ENCODE results near the gene TNNT3. TPM values are rescaled to one million over a fixed set of nuclear protein-coding genes. Genes with fewer than 3 reads are reported as not detected.

Gene TNNT3
- total and polyA plus RNA-seq, 8 donors = 0.75 to 14.5 (median 3.1) TPM; not detected in 3

DNA sequence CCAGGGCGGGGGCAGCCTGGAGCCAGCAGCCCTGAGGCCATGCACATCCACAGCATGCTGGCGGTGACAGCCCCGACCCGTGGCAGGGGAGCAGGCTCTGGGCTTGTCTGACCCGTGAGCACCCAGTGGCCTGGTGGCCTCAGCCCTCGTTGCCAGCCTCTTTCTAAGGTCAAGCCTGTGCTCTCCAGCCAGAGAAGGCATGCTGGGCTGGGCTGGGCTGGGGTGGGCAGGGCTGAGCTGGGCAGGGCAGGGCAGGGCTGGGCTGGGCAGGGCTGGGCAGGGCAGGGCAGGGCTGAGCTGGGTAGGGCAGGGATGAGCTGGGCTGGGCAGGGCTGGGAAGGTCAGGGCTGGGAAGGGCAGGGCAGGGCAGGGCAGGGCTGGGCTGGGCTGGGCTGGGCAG, 67.5 kb downstream of the TNNT3 start:
- intact Hi-C loops (cut with DNase I; ENCODE audit: low total_unique reads) = no loop called here
- TF ChIP-seq POLR2AphosphoS5 (IDR thresholded peaks at IDR 0.05) (no peak), EP300 (IDR thresholded peaks at IDR 0.05) (no peak), POLR2A (IDR thresholded peaks at IDR 0.05) (no peak)
- TF ChIP-seq, protein P1, sequence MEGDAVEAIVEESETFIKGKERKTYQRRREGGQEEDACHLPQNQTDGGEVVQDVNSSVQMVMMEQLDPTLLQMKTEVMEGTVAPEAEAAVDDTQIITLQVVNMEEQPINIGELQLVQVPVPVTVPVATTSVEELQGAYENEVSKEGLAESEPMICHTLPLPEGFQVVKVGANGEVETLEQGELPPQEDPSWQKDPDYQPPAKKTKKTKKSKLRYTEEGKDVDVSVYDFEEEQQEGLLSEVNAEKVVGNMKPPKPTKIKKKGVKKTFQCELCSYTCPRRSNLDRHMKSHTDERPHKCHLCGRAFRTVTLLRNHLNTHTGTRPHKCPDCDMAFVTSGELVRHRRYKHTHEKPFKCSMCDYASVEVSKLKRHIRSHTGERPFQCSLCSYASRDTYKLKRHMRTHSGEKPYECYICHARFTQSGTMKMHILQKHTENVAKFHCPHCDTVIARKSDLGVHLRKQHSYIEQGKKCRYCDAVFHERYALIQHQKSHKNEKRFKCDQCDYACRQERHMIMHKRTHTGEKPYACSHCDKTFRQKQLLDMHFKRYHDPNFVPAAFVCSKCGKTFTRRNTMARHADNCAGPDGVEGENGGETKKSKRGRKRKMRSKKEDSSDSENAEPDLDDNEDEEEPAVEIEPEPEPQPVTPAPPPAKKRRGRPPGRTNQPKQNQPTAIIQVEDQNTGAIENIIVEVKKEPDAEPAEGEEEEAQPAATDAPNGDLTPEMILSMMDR (IDR thresholded peaks at IDR 0.05) = no peak
- Histone ChIP-seq H3K36me3 (no peaks in the 10 kb centered on the region), H3K27ac (no peak overlapping the region), H3K27me3 (no peaks in the 10 kb centered on the region), H3K4me1 (no peaks in the 10 kb centered on the region), H3K9me3 (no peaks in the 10 kb centered on the region), H3K4me3 (no peak overlapping the region)
- no peak for DNase-seq
- whole genome bisulfite sequencing, 5 donors = no CpG with 5 or more reads among the region's 6 CpGs

- no peak for DNase-seq
- Histone ChIP-seq H3K36me3 (no peaks in the 10 kb centered on the region), H3K9me3 (no peaks in the 10 kb centered on the region), H3K4me1 (no peaks in the 10 kb centered on the region), H3K27ac (no peak overlapping the region), H3K27me3 (no peaks in the 10 kb centered on the region), H3K4me3 (no peak overlapping the region)
- no peak for TF ChIP-seq POLR2AphosphoS5 (IDR thresholded peaks at IDR 0.05)
- TF ChIP-seq, protein P1 (IDR thresholded peaks at IDR 0.05) = no peak
- no peak for TF ChIP-seq EP300 (IDR thresholded peaks at IDR 0.05)
- no peak for TF ChIP-seq POLR2A (IDR thresholded peaks at IDR 0.05)
- intact Hi-C loops (cut with DNase I; ENCODE audit: low total_unique reads) = no loop called here
- WGBS, 5 donors = no CpG with 5 or more reads among the region's 11 CpGs
These were observed 68.7 kb downstream of the TNNT3 start for GRCh38 chr11:1988174-1988573.

Other genes starting within 250 kb of the TNNT3 start
- not detected for gene KRTAP5-6, start 222.5 kb upstream of the TNNT3 start, total RNA-seq
- not detected for gene KRTAP5-6, start 222.5 kb upstream of the TNNT3 start, polyA plus RNA-seq
- gene IFITM10, start 169.1 kb upstream of the TNNT3 start, total RNA-seq = under 1 TPM in 1 of 5 donors, not detected in 4; 0.72 TPM
- 1 to 10 TPM in 1 of 3 donors, under 1 TPM in 2; 0.19 to 1.1 (median 0.95) TPM for gene IFITM10, start 169.1 kb upstream of the TNNT3 start, polyA plus RNA-seq
- 100 to 1,000 TPM; 115 to 590 (median 210) TPM for gene CTSD, start 155.8 kb upstream of the TNNT3 start, total RNA-seq
- gene CTSD, start 155.8 kb upstream of the TNNT3 start, polyA plus RNA-seq = 100 to 1,000 TPM; 173 to 538 (median 529) TPM
- gene SYT8, start 84.7 kb upstream of the TNNT3 start, total RNA-seq = 10 to 100 TPM in 1 of 5 donors, 1 to 10 TPM in 1, under 1 TPM in 3; 0.72 to 13.4 (median 0.92) TPM
- 10 to 100 TPM in 1 of 3 donors, 1 to 10 TPM in 2; 1.7 to 77.3 (median 3.7) TPM for gene SYT8, start 84.7 kb upstream of the TNNT3 start, polyA plus RNA-seq
- 1 to 10 TPM in 1 of 5 donors, not detected in 4; 7.2 TPM for gene TNNI2, start 80.7 kb upstream of the TNNT3 start, total RNA-seq
- 10 to 100 TPM in 2 of 3 donors, under 1 TPM in 1; 0.93 to 23.4 (median 17.0) TPM for gene TNNI2, start 80.7 kb upstream of the TNNT3 start, polyA plus RNA-seq
- 10 to 100 TPM in 4 of 5 donors, 1 to 10 TPM in 1; 9.8 to 78.8 (median 46.8) TPM for gene LSP1, start 66.6 kb upstream of the TNNT3 start, total RNA-seq
- gene LSP1, start 66.6 kb upstream of the TNNT3 start, polyA plus RNA-seq = 100 to 1,000 TPM in 2 of 3 donors, 10 to 100 TPM in 1; 29.0 to 239 (median 155) TPM
- not detected for gene PRR33, start 27.8 kb upstream of the TNNT3 start, total RNA-seq
- gene PRR33, start 27.8 kb upstream of the TNNT3 start, polyA plus RNA-seq = under 1 TPM in 1 of 3 donors, not detected in 2; 0.03 TPM
- gene MRPL23, start 27.6 kb downstream of the TNNT3 start, total RNA-seq = 100 to 1,000 TPM in 2 of 5 donors, 10 to 100 TPM in 3; 14.0 to 281 (median 73.8) TPM
- 100 to 1,000 TPM; 114 to 317 (median 231) TPM for gene MRPL23, start 27.6 kb downstream of the TNNT3 start, polyA plus RNA-seq
- gene H19, start 78.1 kb downstream of the TNNT3 start, total RNA-seq = 1,000 to 10,000 TPM in 1 of 5 donors, 100 to 1,000 TPM in 1, 10 to 100 TPM in 3; 33.3 to 2,215 (median 50.9) TPM
- gene H19, start 78.1 kb downstream of the TNNT3 start, polyA plus RNA-seq = 100 to 1,000 TPM in 1 of 3 donors, 10 to 100 TPM in 2; 46.6 to 217 (median 58.0) TPM
- 100 to 1,000 TPM in 1 of 5 donors, 10 to 100 TPM in 3, 1 to 10 TPM in 1; 5.2 to 164 (median 29.2) TPM for gene IGF2, start 219.7 kb downstream of the TNNT3 start, total RNA-seq
- 1 to 10 TPM; 3.8 to 9.6 (median 5.2) TPM for gene IGF2, start 219.7 kb downstream of the TNNT3 start, polyA plus RNA-seq
- gene INS, start 241.5 kb downstream of the TNNT3 start, total RNA-seq = not detected
- 10 to 100 TPM in 1 of 3 donors, 1 to 10 TPM in 1, not detected in 1; 7.2 to 37.6 TPM for gene INS, start 241.5 kb downstream of the TNNT3 start, polyA plus RNA-seq

Measured in stomach (tissue), 9 donors.